Activated T-helper 1 cell treated with Interleukin-2 at 50 U/mL for 16 hours (primary cell): ENCODE data around the gene PPP1R12C.

Experiments
- DNase-seq: peaks from one replicate; pipeline ENCODE4 v3.0.0-alpha.2; 2020; ENCODE audit warnings: low read depth

The PPP1R12C gene

GRCh38 chr19:55091126-55091910 is 26.1 kb downstream of the PPP1R12C start:
- no peak for DNase-seq

- no peak for DNase-seq
These were observed 26.9 kb downstream of the PPP1R12C start for GRCh38 chr19:55090564-55090963.

DNA sequence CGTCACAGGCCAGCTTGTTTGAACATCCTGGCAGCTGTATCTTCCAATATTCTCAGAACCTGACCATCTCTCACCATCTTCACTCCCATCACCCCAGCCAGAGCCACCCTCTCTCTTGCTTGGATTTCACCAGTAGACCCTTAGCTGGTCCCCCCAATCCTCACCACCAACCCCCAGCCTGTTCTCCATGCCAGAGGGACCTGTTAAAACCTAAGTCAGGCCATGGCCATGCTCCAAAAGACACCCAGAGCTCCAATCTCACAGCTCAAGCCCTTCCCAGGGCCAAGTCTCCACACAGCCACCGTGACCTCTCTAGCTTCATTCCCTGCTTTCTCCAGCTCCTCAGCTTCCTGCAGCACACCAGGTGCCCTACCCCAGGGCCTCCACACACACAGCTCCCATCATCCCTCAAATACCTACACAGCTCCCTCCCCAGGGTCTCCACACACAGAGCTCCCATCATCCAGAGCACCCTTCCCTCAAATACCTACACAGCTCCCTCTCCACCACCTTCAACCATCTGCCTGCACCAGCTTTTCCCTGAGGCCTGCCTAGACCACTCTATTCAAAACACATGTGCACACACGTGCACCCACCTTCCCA is 28.0 kb downstream of the PPP1R12C start:
- no peak for DNase-seq

DNA sequence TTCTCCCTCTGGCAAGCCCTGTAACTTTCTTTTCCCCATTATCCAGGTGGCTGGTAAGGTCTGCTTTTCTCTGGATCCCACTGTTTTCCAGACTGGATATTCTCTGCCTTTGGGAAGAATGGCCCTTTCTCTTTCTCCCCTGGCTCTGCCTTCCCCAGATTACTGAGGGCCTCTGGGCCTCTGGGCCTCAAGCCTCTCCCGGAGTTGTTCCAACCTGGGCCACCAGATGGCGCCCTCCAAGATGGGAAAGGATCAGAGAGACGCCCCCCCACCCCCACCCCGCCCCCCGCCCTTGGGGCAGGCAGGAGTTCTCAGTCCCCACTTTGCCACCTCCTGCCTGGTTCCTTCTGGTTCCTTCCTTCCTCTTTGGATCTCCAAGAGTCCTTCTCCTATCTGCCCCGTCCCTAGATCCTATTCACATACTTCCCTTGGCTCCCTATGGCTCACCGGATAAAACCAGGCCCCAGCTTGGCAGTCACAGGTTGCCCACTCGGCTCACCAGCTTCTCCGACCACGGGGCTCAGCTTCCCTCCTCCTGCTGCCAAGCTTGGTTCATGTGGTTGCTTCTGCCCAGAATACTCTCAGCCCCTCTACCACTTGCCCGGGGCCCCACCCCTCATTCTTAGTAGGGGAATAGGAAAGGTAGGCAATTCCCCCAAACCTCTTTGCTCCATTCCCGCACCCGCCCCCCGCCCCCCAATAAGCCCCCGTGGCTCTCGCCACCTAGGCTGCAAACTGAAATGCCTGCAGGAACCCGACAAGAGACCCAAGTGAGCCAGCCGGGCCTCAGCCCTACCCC is 28.7 kb downstream of the PPP1R12C start:
- DNase-seq, result peak; percentile 53

- no peak for DNase-seq
These were observed 29.4 kb downstream of the PPP1R12C start for GRCh38 chr19:55088021-55088451.

GRCh38 chr19:55087542-55087901 is 29.9 kb downstream of the PPP1R12C start:
- no peak for DNase-seq

- no peak for DNase-seq
These were observed 30.5 kb downstream of the PPP1R12C start for GRCh38 chr19:55086730-55087541.

- DNase-seq, result no peak
These were observed 31.3 kb downstream of the PPP1R12C start for GRCh38 chr19:55085923-55086715.

DNA sequence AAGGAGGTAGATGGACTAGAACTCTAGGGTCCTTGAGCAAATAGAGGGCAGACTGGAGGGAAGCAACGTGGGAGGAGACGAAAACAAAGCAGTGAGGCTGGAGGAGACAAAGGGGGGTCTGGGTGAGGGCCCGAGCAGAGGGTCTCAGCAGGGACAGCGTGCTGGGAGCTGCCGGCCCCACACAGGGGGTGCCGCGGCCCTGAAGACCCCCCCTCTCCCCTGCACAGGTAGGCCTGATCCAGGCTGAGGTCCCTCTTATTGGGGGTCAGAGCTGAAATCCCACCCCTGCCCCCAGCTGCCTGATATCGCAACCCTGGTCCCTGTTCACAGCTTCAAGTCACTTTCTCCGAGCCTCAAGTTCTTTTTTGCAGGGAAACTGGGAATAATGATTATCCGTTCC is 33.0 kb downstream of the PPP1R12C start:
- DNase-seq, result no peak

DNA sequence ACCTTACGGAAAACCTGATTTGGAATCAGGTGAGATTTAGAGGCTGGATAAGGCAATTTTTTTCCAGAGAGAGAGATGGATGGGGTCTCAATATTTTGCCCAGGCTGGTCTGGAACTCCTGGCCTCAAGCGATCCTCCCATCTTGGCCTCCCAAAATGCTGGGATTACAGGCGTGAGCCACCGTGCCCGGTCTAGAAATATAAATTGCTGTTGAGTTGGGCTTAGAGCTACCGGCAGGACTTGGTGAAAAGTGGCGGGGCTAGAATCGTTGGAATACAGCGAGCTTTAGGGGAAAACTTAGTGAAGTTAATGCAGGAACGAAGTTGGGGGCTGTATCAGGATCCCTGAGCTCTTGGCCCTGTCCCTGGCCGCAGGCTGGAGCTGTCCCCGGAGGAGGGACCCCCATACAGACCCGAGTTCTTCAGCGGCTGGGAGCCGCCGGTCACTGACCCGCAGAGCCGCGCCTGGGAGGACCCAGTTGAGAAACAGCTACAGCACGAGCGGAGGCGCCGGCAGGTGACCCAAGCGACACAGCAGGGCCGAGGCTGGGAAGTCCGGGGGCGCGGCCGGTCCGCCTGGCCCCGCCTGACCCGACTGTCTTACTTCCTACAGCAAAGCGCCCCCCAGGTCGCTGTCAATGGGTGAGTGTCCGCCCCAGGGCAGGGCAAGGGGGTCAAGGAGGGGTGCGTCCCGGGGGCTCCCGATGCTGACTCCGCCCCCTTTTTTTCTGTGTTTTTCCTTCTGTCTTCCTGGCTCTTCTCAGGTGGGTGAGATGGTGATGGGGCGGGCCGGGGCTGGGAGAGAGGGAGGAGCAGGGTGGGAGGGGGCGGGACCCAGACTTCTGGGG is 34.2 kb downstream of the PPP1R12C start:
- DNase-seq, result no peak

DNA sequence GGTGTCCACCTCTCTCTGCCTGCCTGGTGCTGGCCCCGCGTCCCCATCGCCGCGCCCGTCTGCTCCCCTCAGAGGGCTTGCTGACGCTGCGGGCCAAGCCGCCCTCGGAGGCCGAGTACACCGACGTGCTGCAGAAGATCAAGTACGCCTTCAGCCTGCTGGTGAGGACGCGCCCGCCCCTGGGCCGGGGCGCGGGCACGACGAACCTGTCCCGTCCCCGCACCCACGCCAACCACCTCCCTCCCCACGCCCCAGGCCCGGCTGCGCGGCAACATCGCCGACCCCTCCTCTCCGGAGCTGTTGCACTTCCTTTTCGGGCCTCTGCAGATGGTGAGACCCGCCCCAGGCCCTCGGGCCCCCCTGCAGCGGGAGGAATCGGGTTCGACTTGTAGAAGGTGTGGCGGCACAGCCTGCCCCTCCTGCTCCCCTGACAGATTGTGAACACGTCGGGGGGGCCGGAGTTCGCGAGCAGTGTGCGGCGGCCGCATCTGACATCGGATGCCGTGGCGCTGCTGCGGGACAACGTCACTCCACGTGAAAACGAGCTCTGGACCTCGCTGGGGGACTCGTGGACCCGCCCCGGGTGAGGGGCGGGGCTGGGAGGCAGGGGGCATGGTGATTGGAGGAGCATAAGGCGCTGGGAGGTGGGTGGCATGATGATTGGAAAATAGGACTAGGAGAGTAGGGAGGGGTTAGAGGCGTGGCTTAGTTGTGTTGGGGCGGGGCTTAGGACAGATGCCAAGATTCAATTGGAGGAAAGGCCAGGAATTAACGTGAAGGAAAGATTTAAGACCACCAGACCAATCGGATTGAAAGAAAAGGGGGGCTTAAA is 35.2 kb downstream of the PPP1R12C start:
- DNase-seq, result no peak

- DNase-seq, result no peak
These were observed 35.7 kb downstream of the PPP1R12C start for GRCh38 chr19:55081770-55082019.

GRCh38 chr19:55080968-55081769 is 36.3 kb downstream of the PPP1R12C start:
- DNase-seq, result peak; percentile 77

GRCh38 chr19:55080121-55080967 is 37.1 kb downstream of the PPP1R12C start:
- peak; percentile 32 for DNase-seq

DNA sequence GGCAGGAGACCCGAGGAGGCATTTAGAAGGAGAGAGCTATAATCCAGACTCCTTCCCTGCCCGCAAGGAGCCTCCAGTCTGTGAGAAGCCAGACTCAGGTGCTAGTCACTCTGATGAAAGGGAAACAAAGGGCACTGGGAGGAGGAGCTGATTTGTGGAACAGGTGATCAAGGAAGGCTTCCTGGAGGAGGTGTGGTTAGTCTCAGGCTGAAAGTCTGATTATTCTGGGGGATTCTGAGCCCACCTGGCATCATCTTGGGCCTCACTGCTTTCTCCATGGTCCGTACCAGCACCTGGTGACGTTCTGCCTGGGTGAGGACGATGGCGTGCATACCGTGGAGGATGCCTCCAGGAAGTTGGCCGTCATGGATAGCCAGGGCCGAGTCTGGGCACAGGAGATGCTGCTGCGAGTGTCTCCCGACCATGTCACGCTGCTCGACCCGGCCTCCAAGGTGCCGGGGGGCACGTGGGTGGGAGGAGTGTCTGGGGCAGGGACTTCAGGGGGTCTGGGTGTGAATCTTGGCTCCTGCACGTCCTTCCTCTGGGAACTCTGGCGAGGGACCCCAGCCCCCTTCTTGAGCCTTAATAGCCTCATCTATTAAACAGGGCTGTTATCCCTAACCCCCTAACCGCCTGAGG is 37.9 kb downstream of the PPP1R12C start:
- no peak for DNase-seq

- no peak for DNase-seq
These were observed 38.4 kb downstream of the PPP1R12C start for GRCh38 chr19:55078996-55079395.

DNA sequence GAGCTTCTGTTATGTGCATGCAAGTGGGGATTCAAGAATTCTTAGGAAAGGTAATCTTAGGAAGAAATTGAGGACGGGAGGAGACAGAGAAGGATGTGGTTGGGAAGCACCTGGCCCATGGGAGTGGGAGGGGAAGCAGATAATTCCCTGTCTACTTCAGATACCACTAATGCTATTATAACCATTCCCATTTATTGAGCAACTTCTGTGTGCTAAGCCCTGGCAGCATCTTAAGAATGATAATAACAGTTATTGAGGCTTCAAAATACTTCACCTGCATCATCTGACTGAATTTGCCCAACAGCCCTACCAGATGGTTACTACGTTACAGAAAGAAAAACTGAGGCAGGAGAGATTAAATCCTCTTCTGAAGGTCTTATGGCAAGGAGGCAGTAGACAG is 40.3 kb downstream of the PPP1R12C start:
- no peak for DNase-seq
